Neuronal stem cell (in vitro differentiated cells): ENCODE data around the gene FOXP4.

Source experiments
- DNase-seq: peaks from one replicate; pipeline ENCODE4 v3.0.0-alpha.2; 2013; ENCODE audit warnings: low spot score
- H2AFZ ChIP-seq: one replicate; pipeline ENCODE4 v1.6.1; 2013; ENCODE audit warnings: mild to moderate bottlenecking, low read length, inconsistent platforms
- H2AK5ac ChIP-seq: 2 replicates; pipeline ENCODE4 v1.6.1; 2013; ENCODE audit warnings: low read depth, mild to moderate bottlenecking, inconsistent platforms, low read length, moderate library complexity, mixed read lengths
- H2BK120ac ChIP-seq: 2 replicates; pipeline ENCODE4 v1.6.1; 2013; ENCODE audit warnings: low read depth, mild to moderate bottlenecking, inconsistent platforms, low read length, moderate library complexity, mixed read lengths
- H2BK12ac ChIP-seq: one replicate; pipeline ENCODE4 v1.6.1; 2013; ENCODE audit warnings: low read length, inconsistent platforms
- H2BK15ac ChIP-seq: 2 replicates; pipeline ENCODE4 v1.6.1; 2013; ENCODE audit warnings: mild to moderate bottlenecking, low read length, inconsistent platforms, mixed read lengths
- H2BK5ac ChIP-seq: one replicate; pipeline ENCODE4 v1.6.1; 2013; ENCODE audit warnings: inconsistent platforms, mild to moderate bottlenecking, low read length, moderate library complexity
- H3K14ac ChIP-seq: one replicate; pipeline ENCODE4 v1.6.1; 2013; ENCODE audit warnings: low read length, inconsistent platforms
- H3K18ac ChIP-seq: 2 replicates; pipeline ENCODE4 v1.6.1; 2013; ENCODE audit warnings: low read length, inconsistent platforms
- H3K23ac ChIP-seq: 2 replicates; pipeline ENCODE4 v1.6.1; 2013; ENCODE audit warnings: low read depth, mild to moderate bottlenecking, mixed read lengths, low read length, inconsistent platforms; ENCODE audit not compliant: poor library complexity
- H3K27ac ChIP-seq: replicated peaks from 3 replicates; pipeline ENCODE4 v1.5.1; 2013; ENCODE audit warnings: low read length, inconsistent platforms
- H3K27me3 ChIP-seq, 3 experiments: 2 replicates each; pipeline ENCODE4 v1.6.1; 2013; ENCODE audit warnings: low read length in 3 of 3, mild to moderate bottlenecking in 2 of 3, inconsistent platforms in 1 of 3, low read depth in 1 of 3, mixed read lengths in 1 of 3, moderate library complexity in 1 of 3; ENCODE audit not compliant: control insufficient read depth in 3 of 3, insufficient read depth in 3 of 3
- H3K36me3 ChIP-seq, 2 donors: replicated peaks in 1 of 2; 2 replicates each; pipeline ENCODE4 v1.6.1; 2013; ENCODE audit warnings: low read length in 2 of 2; ENCODE audit not compliant: control insufficient read depth in 2 of 2, insufficient read depth in 2 of 2
- H3K4ac ChIP-seq: 2 replicates; pipeline ENCODE4 v1.6.1; 2013; ENCODE audit warnings: inconsistent platforms, mild to moderate bottlenecking, low read length, moderate library complexity
- H3K4me1 ChIP-seq, 2 donors: 1 replicate in 1 of 2; 2 replicates in 1 of 2; pipeline ENCODE4 v1.6.1; 2013; ENCODE audit warnings: low read length in 2 of 2, low read depth in 1 of 2; ENCODE audit not compliant: control insufficient read depth in 2 of 2, insufficient read depth in 1 of 2
- H3K4me2 ChIP-seq: one replicate; pipeline ENCODE4 v1.6.1; 2013; ENCODE audit warnings: mild to moderate bottlenecking, low read length, inconsistent platforms; ENCODE audit not compliant: insufficient read depth, poor library complexity, severe bottlenecking
- H3K4me3 ChIP-seq, 2 donors: 2 replicates each; pipeline ENCODE4 v1.5.1; 2013; ENCODE audit warnings: low read length in 2 of 2, mild to moderate bottlenecking in 2 of 2, inconsistent platforms in 1 of 2, moderate library complexity in 1 of 2
- H3K79me1 ChIP-seq: one replicate; pipeline ENCODE4 v1.6.1; 2013; ENCODE audit warnings: low read depth, mild to moderate bottlenecking, inconsistent platforms, low read length, moderate library complexity
- H3K9ac ChIP-seq: one replicate; pipeline ENCODE4 v1.6.1; 2013; ENCODE audit warnings: mild to moderate bottlenecking, low read depth, low read length, inconsistent platforms; ENCODE audit not compliant: poor library complexity
- H3K9me3 ChIP-seq, 2 donors: replicated peaks in 1 of 2; 2 replicates each; pipeline versions ENCODE3 to v1.6.1; 2013; ENCODE audit warnings: low read length in 2 of 2, mild to moderate bottlenecking in 2 of 2, inconsistent platforms in 1 of 2, low read depth in 1 of 2, mixed read lengths in 1 of 2, moderate library complexity in 1 of 2; ENCODE audit not compliant: control insufficient read depth in 2 of 2, insufficient read depth in 1 of 2
- H4K8ac ChIP-seq: one replicate; pipeline ENCODE4 v1.6.1; 2013; ENCODE audit warnings: low read depth, mild to moderate bottlenecking, inconsistent platforms, low read length, moderate library complexity
- H4K91ac ChIP-seq: one replicate; pipeline ENCODE4 v1.6.1; 2013; ENCODE audit warnings: low read length, low read depth, mild to moderate bottlenecking, inconsistent platforms; ENCODE audit not compliant: poor library complexity
- WGBS, 2 donors: extraction: QIAGEN DNeasy Blood & Tissue Kit; methylation state at CpG; one replicate each; pipeline ENCODE4 v1.1.7; 2013; ENCODE audit warnings: missing lambda C conversion rate in 2 of 2, mixed read lengths in 1 of 2; ENCODE audit not compliant: insufficient read length in 2 of 2, insufficient replicate concordance in 1 of 2; ENCODE audit errors: extremely low coverage in 2 of 2; 5-methylcytosine and 5-hydroxymethylcytosine counted together

Gene FOXP4

GRCh38 chr6:41555326-41556300 is 9.4 kb downstream of the FOXP4 start:
- H3K23ac ChIP-seq = no peak overlapping the region
- H3K9ac ChIP-seq = no peak overlapping the region
- H2BK120ac ChIP-seq = no peak overlapping the region
- peaks cover 0 to 2% of the 10 kb centered on the region in 2 donors for H3K9me3 ChIP-seq
- H3K4me1 ChIP-seq = peaks cover 5 to 39% of the 10 kb centered on the region in 2 donors
- no peaks in the 10 kb centered on the region for H3K27me3 ChIP-seq
- peaks cover 8% of the 10 kb centered on the region for H3K79me1 ChIP-seq
- no peak overlapping the region for H2BK15ac ChIP-seq
- peak overlapping the region; percentile 43 for H4K8ac ChIP-seq
- H3K27ac ChIP-seq = no peak overlapping the region
- no peak overlapping the region for H2BK12ac ChIP-seq
- H3K4me3 ChIP-seq = no peak overlapping the region
- WGBS, 2 donors = no CpG with 5 or more reads among the region's 15 CpGs
- H3K4me2 ChIP-seq = no peak overlapping the region
- H4K91ac ChIP-seq = no peak overlapping the region
- H2AK5ac ChIP-seq = no peak overlapping the region
- H3K14ac ChIP-seq = no peak overlapping the region
- H2BK5ac ChIP-seq = no peak overlapping the region
- peaks cover 12 to 97% of the 10 kb centered on the region in 2 donors for H3K36me3 ChIP-seq
- H3K18ac ChIP-seq = peak overlapping the region; percentile 15
- H2AFZ ChIP-seq = no peak overlapping the region
- no peak for DNase-seq
- no peak overlapping the region for H3K4ac ChIP-seq

GRCh38 chr6:41557335-41557734 is 11.2 kb downstream of the FOXP4 start:
- no peak overlapping the region for H3K14ac ChIP-seq
- H2AK5ac ChIP-seq = no peak overlapping the region
- H2BK12ac ChIP-seq = no peak overlapping the region
- peaks cover 10 to 36% of the 10 kb centered on the region in 2 donors for H3K4me1 ChIP-seq
- H4K8ac ChIP-seq = no peak overlapping the region
- DNase-seq = no peak
- peaks cover 1 to 94% of the 10 kb centered on the region in 2 donors for H3K36me3 ChIP-seq
- no peak overlapping the region for H3K4ac ChIP-seq
- no peak overlapping the region for H2BK120ac ChIP-seq
- no CpG with 5 or more reads among the region's 2 CpGs for WGBS, 2 donors
- H3K27ac ChIP-seq = no peak overlapping the region
- H3K4me2 ChIP-seq = no peak overlapping the region
- H3K79me1 ChIP-seq = peaks cover 6% of the 10 kb centered on the region
- H2BK15ac ChIP-seq = no peak overlapping the region
- no peak overlapping the region for H3K4me3 ChIP-seq
- H2BK5ac ChIP-seq = no peak overlapping the region
- H4K91ac ChIP-seq = no peak overlapping the region
- no peak overlapping the region for H2AFZ ChIP-seq
- no peak overlapping the region for H3K23ac ChIP-seq
- no peak overlapping the region for H3K9ac ChIP-seq
- no peaks in the 10 kb centered on the region for H3K9me3 ChIP-seq
- no peaks in the 10 kb centered on the region for H3K27me3 ChIP-seq
- H3K18ac ChIP-seq = no peak overlapping the region

GRCh38 chr6:41558033-41558807 is 12.0 kb downstream of the FOXP4 start:
- no peak for DNase-seq
- Histone ChIP-seq H3K9ac (no peak overlapping the region), H2AFZ (no peak overlapping the region), H3K4me2 (no peak overlapping the region), H3K18ac (no peak overlapping the region), H3K23ac (no peak overlapping the region), H3K27me3 (no peaks in the 10 kb centered on the region), H3K9me3 (no peaks in the 10 kb centered on the region), H4K91ac (no peak overlapping the region), H3K14ac (no peak overlapping the region), H2BK15ac (no peak overlapping the region), H3K4me1 (peaks cover 19 to 39% of the 10 kb centered on the region in 2 donors), H3K4ac (no peak overlapping the region), H2BK12ac (no peak overlapping the region), H4K8ac (no peak overlapping the region), H3K27ac (no peak overlapping the region), H2AK5ac (no peak overlapping the region), H3K4me3 (no peak overlapping the region), H3K79me1 (peaks cover 6% of the 10 kb centered on the region), H2BK5ac (no peak overlapping the region), H2BK120ac (no peak overlapping the region), H3K36me3 (peaks cover 1 to 92% of the 10 kb centered on the region in 2 donors)
- no CpG with 5 or more reads among the region's 4 CpGs for WGBS, 2 donors
